ENCODE measurements around the gene TOM1L2. TPM values are rescaled to one million over a fixed set of nuclear protein-coding genes. Genes with fewer than 3 reads are reported as not detected.
"Not testable (repeated sequence)": the region's sequence is repeated elsewhere in the genome, so short reads cannot be mapped to it uniquely, and the experiment has no call there.

The TOM1L2 gene
- total RNA-seq, 1 donor from 2014 or later: 261 TPM

DNA sequence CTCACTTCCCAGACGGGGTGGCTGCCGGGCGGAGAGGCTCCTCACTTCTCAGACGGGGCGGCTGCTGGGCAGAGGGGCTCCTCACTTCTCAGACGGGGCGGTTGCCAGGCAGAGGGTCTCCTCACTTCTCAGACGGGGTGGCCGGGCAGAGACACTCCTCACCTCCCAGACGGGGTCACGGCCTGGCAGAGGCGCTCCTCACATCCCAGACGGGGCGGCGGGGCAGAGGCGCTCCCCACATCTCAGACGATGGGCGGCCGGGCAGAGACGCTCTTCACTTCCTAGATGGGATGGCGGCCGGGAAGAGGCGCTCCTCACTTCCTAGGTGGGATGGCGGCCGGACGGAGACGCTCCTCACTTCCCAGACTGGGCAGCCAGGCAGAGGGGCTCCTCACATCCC, 59.9 kb downstream of the TOM1L2 start:
- intact Hi-C loops (cut with DNase I); DNase-seq (ENCODE audit: low spot score): not testable (repeated sequence)

DNA sequence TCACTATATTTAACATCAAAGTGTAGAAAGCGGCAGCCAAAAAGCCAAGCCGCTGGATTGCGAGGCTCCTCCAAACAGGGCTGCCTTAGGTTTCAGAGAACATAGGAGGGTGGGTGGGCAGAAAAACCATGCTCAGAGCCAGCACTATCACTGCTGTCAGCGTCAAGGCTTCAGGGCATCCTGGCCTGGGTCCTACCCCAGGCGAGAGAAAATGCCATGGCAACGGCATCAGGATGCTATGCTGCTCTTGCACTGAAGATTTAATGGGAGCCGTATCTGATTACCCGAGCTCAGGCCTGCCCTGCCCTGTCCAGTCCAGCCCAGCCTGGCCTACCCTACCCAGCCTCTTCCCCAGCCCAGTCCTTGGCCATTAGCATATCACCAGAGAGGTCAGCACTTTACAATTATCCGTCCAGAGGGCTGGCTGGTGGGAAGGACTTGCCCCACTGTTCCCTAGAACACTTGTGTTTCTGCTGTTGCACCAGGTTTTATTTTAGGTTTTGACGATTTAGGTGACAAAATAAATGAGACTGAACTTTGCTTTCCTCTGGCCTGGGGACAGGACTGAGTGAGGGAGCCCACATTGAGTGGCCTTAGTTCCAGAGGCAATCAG, 61.1 kb downstream of the TOM1L2 start:
- no peak for DNase-seq (ENCODE audit: low spot score)
- intact Hi-C loops (cut with DNase I): no loop called here

DNA sequence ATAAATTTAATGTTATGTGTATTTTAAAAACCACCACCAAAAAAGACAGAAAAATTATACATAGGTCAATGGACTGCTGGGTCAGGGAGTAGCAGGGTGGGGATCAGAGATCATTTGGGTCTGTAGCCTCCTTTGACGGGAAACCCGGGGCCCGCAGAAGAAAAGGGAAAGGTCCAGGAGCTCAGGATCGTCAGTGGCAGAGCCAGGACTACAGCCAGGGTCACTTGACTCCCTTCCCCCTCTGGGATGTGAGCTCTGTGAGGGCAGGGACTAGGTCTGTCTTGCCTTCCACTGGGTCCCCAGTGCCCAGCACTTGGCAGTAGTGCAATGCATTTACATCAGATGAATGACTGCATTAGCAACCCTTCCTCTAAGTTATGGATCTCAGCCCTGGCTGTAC, 62.1 kb downstream of the TOM1L2 start:
- intact Hi-C loops (cut with DNase I): no loop called here
- peak; percentile 66 for DNase-seq (ENCODE audit: low spot score)

DNA sequence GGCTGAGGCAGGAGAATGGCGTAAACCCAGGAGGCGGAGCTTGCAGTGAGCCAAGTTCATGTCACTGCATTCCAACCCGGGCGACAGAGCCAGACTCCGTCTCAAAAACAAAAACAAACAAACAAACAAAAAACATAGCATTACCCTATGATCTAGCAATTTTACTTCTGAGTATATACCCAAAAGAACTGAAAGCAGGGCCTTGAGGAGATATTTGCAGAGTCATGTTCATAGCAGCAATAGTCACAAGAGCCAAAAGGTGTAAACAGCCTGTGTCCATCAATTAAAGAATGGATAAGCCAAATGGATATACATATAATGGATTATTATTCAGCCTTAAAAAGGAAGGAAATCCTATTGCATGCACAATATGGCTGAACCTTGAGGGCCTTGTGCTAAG, 63.1 kb downstream of the TOM1L2 start:
- peak; percentile 20 for DNase-seq (ENCODE audit: low spot score)
- intact Hi-C loops (cut with DNase I): no loop called here

DNA sequence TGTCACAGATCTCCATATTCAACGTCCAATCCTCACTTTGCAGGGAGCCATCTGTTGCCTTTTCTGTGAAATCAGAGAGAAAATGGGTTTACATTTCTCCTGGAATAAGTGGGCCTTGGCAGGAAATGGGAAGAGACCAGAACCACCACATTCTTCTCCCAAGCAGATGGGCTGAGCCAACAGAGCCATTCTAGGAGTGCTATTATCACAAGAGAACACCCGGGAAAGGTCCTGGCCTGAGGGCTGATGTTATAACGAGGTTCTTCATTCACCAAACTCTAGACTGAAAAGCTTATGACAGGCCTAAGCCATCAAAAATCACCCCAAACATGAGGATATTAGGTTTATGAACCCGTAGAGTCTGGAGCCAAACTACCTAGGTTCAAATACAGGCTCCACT, 64.7 kb downstream of the TOM1L2 start:
- no peak for DNase-seq (ENCODE audit: low spot score)
- intact Hi-C loops (cut with DNase I): no loop called here

DNA sequence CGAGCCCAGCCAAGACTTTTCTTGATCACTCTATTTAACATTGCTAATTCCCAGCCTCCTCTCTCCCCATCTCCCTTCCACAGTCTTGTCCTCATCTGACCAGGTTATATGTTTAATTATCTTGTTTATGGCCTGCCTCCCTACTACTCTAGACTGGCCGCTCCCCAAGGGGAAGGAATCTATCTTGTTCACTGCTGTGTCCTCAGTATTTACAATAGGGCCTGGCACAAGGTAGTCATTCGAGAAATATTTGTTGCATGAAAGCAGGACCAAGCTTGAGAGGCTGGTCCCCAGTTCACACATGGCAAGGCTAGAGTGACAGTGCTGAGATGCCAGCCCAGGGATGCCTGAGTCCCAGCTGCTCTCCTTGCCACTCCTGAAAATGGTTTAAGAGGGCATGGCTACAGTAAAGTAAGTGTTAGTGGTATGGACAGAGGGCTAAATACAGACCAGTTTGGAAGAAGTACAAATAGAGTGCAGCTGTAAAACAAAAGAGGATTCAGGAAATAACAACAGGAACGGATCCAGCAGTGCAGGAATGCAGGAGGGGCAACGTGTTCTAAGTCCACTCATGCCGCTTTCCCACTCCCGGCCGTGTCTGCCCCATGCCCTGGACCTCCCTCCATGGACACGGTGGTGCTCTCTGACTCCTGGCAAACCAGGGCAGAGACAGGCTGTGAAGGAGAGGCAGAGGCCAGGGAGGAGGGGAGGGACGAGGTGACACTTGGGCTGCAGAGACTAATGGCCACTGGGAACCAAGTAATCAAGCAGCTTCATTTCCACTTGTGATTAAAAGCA, 65.6 kb downstream of the TOM1L2 start:
- intact Hi-C loops (cut with DNase I): no loop called here
- DNase-seq (ENCODE audit: low spot score): peak; percentile 20

DNA sequence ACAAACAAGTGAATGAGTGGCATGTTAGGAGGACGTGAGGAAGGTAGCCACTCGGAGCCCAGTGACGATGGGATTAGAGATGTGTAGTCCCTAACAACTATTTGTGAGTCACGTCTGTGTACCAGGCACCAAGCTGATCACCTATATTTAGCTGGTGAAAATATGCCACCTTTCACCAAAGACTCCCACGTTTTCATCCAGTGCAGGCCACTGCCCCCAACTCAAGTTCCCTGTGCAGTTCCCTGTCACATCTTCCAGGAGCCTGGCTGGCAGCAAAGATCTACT, 67.2 kb downstream of the TOM1L2 start:
- no peak for DNase-seq (ENCODE audit: low spot score)
- intact Hi-C loops (cut with DNase I): no loop called here

DNA sequence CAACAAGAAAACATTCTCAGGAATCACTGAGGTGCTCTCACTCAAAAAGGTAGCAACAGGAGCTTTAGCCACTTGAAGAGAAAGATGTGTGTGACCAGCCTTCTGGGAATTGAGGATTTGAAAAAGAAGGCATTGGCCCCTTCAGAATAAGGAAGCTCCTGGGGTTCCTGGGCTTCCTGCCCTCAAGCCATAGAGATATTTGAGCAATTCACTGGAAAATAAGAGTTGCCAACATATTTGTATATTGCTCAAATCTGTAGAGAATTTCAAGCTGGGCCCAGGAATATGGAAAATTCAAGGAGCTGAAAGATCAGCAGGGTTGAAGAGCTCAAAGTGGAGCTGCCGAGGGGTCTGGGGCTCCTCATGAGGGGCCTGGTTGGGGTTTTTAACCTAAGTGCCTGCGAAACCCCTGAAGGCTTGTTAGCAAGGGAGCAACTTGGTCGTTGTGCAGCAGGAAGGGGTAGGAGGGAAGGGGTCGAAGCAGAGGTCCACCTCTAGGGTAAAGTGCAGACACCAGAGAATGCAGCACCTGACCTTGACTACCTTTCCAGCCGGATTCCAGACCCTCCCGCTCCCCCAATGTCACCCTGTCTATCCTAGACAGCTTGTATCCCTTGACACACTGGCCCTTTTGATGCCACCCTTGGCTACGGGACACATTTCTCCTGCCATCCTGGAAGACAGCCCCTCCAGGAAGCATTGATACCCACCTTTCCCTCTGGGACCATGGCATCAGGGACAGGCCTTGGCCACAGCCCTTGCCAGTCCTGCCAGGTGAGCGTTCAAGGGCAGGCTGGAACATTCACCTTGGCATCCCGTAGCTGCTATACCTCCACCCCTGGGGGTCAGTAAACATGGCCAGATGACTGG, 67.8 kb downstream of the TOM1L2 start:
- intact Hi-C loops (cut with DNase I): no loop called here
- no peak for DNase-seq (ENCODE audit: low spot score)

DNA sequence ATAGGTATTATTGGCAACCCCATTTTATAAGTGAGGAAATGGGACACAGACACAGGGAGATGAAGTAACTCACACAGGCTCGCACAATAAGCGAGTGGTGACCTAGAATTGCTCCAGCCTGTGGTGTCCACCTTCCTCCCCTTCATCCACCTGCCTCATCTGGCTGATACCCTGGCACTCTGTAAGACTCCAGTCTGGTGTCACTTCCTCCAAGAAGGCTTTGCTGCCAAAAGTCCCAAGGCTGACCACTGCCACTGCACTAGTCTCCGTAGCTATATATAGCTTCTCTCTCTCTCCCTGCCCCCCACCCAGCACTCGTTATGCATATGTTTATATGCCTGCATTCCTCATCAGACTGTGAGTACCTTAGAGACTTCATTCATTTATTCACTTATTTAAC, 69.3 kb downstream of the TOM1L2 start:
- no peak for DNase-seq (ENCODE audit: low spot score)
- intact Hi-C loops (cut with DNase I): no loop called here

DNA sequence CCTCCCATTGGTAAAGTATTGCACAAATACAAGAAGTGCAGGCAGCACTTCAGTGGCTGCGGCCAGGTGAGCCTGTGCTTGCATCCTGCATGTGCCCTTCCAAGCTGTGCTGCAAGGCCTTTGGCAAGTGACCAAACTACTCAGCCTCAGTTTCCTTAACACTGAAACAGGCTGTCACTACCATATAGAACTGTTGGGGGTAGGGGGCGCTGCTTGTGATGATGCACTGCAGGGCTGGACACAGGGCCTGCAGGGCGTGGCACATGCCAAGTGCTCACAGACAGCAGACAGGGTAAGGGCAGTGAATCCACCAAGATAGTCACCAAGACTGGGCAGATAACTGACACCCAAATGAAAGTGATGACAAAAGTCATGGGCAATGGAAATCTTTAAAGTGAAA, 69.8 kb downstream of the TOM1L2 start:
- intact Hi-C loops (cut with DNase I): no loop called here
- no peak for DNase-seq (ENCODE audit: low spot score)

DNA sequence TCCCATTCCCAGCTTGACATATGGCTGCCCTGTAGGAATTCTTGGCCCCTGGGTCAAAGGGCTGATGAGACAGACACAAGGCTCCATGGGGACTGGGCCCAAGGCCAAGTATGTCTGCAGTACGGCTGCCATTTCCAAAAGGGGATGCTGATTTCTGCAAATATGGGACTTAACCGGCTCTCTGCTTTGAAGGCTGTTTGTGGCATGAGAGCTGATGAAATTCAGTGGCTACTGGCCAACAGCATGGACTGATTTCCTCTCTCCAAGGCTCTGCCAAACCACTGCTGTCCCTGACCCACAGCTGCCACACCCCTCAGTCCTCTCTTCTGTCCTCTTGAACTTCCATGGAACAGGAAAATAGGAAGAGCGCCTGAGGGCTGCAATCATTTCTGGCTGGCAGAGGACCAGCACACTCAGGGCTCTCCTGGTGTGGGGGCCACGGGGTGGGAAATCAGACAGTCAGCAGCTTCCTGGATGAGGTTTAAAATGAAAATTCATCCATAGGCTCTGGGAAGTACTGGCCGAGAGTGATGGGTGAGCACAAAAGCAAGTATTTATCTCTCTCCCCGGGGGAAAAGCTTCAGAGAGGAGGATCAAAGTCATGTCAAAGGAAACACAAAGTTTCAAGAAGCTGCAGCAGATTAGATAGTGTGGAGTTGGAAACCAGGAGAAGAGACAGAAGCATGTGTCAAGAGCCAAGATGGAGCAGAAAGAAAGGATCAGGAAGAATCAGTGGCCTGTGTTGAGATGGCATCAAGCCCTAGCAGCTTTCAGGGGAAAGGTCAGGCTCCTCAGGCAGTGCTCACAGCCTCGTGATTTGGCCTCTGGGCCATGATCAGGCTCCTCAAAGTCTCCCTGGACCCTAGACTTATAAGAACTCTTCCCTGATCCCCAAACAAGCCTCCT, 71.3 kb downstream of the TOM1L2 start:
- peak; percentile 84 for DNase-seq (ENCODE audit: low spot score)
- intact Hi-C loops (cut with DNase I): loop anchor here (2.0 kb wide), 1 partner anchor 24 kb away; no protein-coding TSS in a partner anchor

DNA sequence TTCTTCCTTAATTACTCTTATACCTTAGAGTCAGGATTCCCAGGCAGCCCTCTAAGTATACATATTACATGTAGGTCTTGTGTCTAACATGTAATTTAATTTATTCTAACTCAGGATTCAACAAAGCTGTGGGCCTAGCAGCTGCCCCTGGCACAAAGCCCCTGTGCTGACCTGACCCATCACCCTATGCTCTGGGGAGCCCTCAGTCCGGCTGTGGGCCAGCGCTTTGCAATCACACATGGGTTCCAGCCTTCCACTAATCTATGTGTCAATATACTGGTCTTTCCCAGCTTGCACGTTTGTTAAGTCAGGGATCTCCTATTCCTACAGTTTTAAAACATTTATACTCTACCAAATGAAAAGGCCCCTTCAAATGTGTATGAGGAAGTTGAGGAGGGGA, 72.7 kb downstream of the TOM1L2 start:
- DNase-seq (ENCODE audit: low spot score): no peak

DNA sequence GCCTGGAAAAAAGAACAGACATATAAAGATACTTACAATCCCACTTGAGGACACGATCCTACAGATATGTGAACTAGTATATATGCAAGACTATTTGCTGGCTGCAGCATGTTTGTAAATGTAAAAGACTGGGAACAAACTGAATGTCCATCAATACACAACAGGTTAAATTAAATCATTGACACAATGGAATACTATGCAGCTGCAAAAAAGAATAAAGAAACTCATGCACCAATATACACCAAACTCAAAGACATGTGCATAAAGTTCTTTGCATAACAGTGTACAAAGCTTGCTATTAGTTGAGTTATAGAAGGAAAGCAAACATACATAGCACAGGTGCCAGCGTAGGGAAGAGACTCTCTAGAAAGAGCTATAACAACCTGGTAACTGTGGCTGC, 73.5 kb downstream of the TOM1L2 start:
- intact Hi-C loops (cut with DNase I): no loop called here
- no peak for DNase-seq (ENCODE audit: low spot score)

More for the DNA sequence above, 72.7 kb downstream of the TOM1L2 start:
- intact Hi-C loops (cut with DNase I): no loop called here

DNA sequence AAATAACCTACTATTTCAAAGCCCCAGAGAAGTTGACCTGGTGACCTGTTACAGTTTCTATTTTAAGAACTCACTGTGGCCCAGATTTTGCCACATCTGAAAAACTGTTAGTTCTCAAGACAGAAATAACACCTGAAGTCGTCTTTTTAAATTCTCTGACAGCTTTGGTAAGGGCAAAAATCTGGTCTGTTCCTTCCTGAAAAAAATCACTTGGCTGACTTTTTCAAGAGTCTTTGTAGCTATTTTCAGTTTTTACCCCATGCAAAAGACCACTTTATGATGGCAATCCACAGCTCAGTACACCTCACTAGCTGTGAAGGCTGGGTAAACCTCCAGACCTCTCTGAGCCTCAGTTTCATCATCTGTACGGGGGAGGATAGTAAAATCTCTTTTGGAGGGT, 74.8 kb downstream of the TOM1L2 start:
- intact Hi-C loops (cut with DNase I): no loop called here
- DNase-seq (ENCODE audit: low spot score): no peak

DNA sequence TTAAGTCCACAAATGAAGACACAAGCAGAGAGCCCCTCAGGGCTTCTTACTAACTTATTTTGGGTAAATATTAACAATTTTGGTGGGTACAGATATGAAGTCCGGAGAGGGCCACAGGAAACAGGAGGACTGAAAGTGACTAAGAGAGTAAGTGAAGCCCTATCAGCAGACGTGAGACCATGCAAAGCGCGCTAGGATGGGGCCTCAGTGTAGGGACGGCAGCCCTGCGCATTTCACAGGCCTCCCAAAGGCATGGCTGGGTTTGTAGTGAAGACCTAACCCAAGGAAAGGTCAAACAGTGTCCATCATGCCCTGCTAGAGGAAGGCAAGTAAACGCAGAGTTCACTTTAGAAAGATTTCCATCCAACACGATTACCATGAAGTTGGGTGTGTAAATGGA, 75.5 kb downstream of the TOM1L2 start:
- intact Hi-C loops (cut with DNase I): no loop called here
- no peak for DNase-seq (ENCODE audit: low spot score)

DNA sequence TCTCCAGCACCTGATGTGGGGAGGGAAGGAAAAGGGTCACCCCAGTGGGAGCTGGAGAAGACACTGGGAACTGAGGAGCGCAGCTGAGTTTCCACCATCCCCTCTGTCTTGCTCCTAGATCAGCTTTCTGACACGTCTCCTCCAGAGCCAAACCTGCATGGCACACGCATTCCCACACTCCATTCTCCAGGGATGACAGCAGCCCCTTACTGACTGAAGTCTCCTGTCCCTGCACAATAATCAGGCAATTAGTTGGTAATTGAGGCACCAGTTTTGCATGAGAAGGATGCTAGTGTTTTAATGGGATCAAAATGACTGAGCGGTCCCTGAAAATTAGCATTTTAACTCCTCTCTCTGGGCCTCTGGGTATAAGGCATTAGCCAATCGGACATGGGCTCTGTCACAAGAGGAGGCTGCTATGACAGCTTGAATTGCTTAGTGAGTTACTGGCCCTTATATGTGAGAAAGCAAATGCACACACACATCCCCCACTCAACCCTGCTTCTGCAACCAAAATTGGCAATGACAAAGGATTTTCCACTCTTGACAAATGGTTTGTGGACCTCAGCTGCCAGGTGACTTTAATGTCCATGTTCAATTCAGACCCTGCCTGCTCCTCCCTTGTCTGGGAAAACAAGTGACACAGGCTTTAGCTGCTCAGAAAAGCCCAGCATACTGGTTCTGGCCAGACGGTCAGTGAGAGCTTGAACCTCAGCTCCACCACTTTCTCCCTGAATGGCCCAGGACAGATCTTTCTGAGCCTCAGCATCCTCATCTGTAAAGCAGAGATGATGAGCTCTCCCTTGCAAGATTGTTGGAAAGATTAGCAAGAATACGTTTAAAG, 78.2 kb downstream of the TOM1L2 start:
- DNase-seq (ENCODE audit: low spot score): no peak
- intact Hi-C loops (cut with DNase I): loop anchor here (5.0 kb wide), 1 partner anchor 138 kb away; no protein-coding TSS in a partner anchor

DNA sequence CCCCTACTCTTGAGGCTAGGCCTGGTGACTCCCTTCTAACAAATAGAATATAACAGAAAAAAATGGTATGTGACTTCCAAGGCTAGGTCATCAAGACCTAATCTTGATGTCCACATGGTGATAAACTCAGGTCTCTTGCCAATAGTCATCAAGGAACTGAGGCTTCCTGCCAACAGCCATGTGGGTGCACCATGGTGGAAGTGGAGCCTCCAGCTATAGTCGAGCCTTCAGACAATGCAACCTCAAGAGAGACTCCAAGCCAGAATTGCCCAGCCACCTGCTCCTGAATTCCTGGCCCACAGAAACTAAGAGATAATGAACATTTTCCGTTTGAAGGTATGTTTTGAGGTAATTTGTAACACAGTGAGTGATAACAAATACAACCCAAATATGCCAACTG, 79.5 kb downstream of the TOM1L2 start:
- no peak for DNase-seq (ENCODE audit: low spot score)
- intact Hi-C loops (cut with DNase I): loop anchor here (5.0 kb wide), 1 partner anchor 140 kb away; no protein-coding TSS in a partner anchor

DNA sequence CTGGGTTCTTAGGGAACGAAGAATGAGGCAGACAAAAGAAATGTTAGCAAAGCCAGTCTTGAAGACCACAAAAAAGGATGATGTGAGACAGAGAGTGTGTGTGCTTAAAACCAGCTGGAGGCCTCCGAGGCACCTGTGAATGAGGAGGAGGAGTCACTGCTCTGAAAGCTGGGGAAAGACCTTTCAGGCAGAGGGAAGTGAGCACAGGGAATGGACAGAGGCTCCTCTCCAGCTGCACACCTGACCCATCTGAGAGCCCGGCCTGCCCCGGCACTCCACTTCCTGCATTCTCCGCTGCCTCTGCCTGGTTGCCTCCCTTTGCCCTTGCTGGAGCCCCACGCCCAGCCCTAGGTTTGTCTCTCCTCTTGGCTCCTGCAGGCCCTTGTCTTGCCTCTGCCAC, 80.2 kb downstream of the TOM1L2 start:
- intact Hi-C loops (cut with DNase I): loop anchor here (5.0 kb wide), 1 partner anchor 140 kb away; no protein-coding TSS in a partner anchor
- DNase-seq (ENCODE audit: low spot score): no peak
